Panc1 (cell line): ENCODE data around the gene CCDC85C. TPM values are rescaled to one million over a fixed set of nuclear protein-coding genes. Genes with fewer than 3 reads are reported as not detected.
A peak's percentile ranks its signal among the peaks of the same experiment; 100 is the strongest.

Source experiments
- ATAC-seq: fragments of 200-7000 bp; cut with Tn5 transposase; 2 replicates; pipeline ENCODE4 v1.9.1; 2020; ENCODE audit warnings: mild to moderate bottlenecking, moderate library complexity
- BruUV-seq: library from RNA; stranded (reverse); fragments of 400-500 nt; replicated peaks from 2 replicates; lab custom pipeline; 2021; lab: Mats Ljungman, UMichigan
- CTCF ChIA-PET: fragments of 300-600 bp; sonication (Branson Sonifier 250); formaldehyde crosslinking; loops from one replicate; lab custom pipeline; 2022; ENCODE audit warnings: antibody characterized with exemption; lab: Charles Lee
- POLR2A ChIA-PET: fragments of 300-600 bp; sonication (Branson Sonifier 250); formaldehyde crosslinking; loops from one replicate; lab custom pipeline; 2022; ENCODE audit warnings: antibody characterized with exemption; lab: Charles Lee
- DNase-seq: peaks from one replicate; pipeline ENCODE4 v3.0.0-alpha.2; 2010; ENCODE audit warnings: low read depth, low spot score
- H3K27ac ChIP-seq: 2 replicates; pipeline ENCODE4 v1.5.1; 2011; ENCODE audit warnings: mild to moderate bottlenecking, low read length, inconsistent platforms
- H3K27me3 ChIP-seq: fragments of 200-500 bp; sonication (Bioruptor generic); 2 replicates; pipeline ENCODE4 v1.6.0; 2014; ENCODE audit warnings: low read length, inconsistent platforms; ENCODE audit not compliant: control insufficient read depth, insufficient read depth
- H3K36me3 ChIP-seq: fragments of 200-500 bp; sonication (Bioruptor generic); 2 replicates; pipeline ENCODE4 v1.5.1; 2014; ENCODE audit warnings: inconsistent platforms, mild to moderate bottlenecking, low read length, moderate library complexity; ENCODE audit not compliant: control insufficient read depth, insufficient read depth
- H3K4me1 ChIP-seq: 2 replicates; pipeline ENCODE4 v1.5.1; 2011; ENCODE audit warnings: inconsistent platforms, mild to moderate bottlenecking, low read length, moderate library complexity; ENCODE audit not compliant: control insufficient read depth, insufficient read depth
- H3K4me3 ChIP-seq, 2 experiments: 2 replicates each; pipeline ENCODE4 v1.5.1; 2011 to 2012; ENCODE audit warnings: low read depth in 2 of 2, low read length in 2 of 2, mild to moderate bottlenecking in 2 of 2, inconsistent platforms in 1 of 2, moderate library complexity in 1 of 2
- H3K9me3 ChIP-seq: fragments of 200-500 bp; sonication (Bioruptor generic); 2 replicates; pipeline ENCODE4 v1.5.1; 2014; ENCODE audit warnings: low read depth, mild to moderate bottlenecking, inconsistent platforms, low read length, moderate library complexity; ENCODE audit not compliant: control insufficient read depth, insufficient read depth
- POLR2AphosphoS5 ChIP-seq: IDR thresholded peaks from 2 replicates; pipeline ENCODE4 v1.6.1; 2012; ENCODE audit warnings: mild to moderate bottlenecking, low read depth, low read length, moderate library complexity
- REST ChIP-seq, 2 experiments: IDR thresholded peaks; 2 replicates each; pipeline ENCODE4 v1.6.1; 2011 to 2012; ENCODE audit warnings: low read depth in 2 of 2, control low read depth in 1 of 2, low read length in 1 of 2, mild to moderate bottlenecking in 1 of 2, moderate library complexity in 1 of 2; ENCODE audit not compliant: insufficient read depth in 1 of 2
- SIN3A ChIP-seq: IDR thresholded peaks from 2 replicates; pipeline ENCODE4 v1.6.1; 2012; ENCODE audit warnings: low read depth, mild to moderate bottlenecking, low read length, moderate library complexity, borderline replicate concordance; ENCODE audit not compliant: insufficient read depth
- TCF7L2 ChIP-seq: IDR thresholded peaks from 2 replicates; pipeline ENCODE4 v1.6.1; 2011; ENCODE audit warnings: mild to moderate bottlenecking, low read depth, low read length, inconsistent platforms
- in situ Hi-C: cut with HindIII; loops from 2 replicates; pipeline ENCODE4 v1.10.0; 2016; ENCODE audit warnings: low sequenced_read_pairs, low pct_unique_long_range_greater_than_20kb
- intact Hi-C: fragments of 100-400 bp; cut with micrococcal nuclease; formaldehyde crosslinking; loops from one replicate; pipeline ENCODE4 v1.10.0; 2022; ENCODE audit not compliant: unreplicated experiment
- total RNA-seq: library from RNA; stranded (reverse); gene quantifications from one replicate; pipeline ENCODE4 v1.2.1, GENCODE V29; 2021; ENCODE audit not compliant: unreplicated experiment
- TF ChIP-seq, protein P1 (sequence below): fragments of 450-650 bp; IDR thresholded peaks from 2 replicates; pipeline ENCODE4 v1.5.1; 2017; ENCODE audit warnings: mild to moderate bottlenecking

Gene CCDC85C
- total RNA-seq, 1 experiment from 2014 or later = 96.6 TPM

- H3K4me1 ChIP-seq = peaks cover 5% of the 10 kb centered on the region
- CTCF ChIA-PET = no interaction called here
- intact Hi-C loops (no loop called here), in situ Hi-C loops (no loop called here)
- H3K4me3 ChIP-seq = no peak overlapping the region
- no peaks in the 10 kb centered on the region for H3K27me3 ChIP-seq
- no peak for ATAC-seq
- DNase-seq = no peak
- no peaks in the 10 kb centered on the region for H3K9me3 ChIP-seq
- no TSS peak for BruUV-seq
- TF ChIP-seq TCF7L2 (no peak), REST (IDR thresholded peaks at IDR 0.05; ENCODE audit: insufficient read depth in 1 of 2, low read depth in 2 of 2, low read length in 1 of 2) (no peak), POLR2AphosphoS5 (no peak), SIN3A (no peak)
- TF ChIP-seq, protein P1, sequence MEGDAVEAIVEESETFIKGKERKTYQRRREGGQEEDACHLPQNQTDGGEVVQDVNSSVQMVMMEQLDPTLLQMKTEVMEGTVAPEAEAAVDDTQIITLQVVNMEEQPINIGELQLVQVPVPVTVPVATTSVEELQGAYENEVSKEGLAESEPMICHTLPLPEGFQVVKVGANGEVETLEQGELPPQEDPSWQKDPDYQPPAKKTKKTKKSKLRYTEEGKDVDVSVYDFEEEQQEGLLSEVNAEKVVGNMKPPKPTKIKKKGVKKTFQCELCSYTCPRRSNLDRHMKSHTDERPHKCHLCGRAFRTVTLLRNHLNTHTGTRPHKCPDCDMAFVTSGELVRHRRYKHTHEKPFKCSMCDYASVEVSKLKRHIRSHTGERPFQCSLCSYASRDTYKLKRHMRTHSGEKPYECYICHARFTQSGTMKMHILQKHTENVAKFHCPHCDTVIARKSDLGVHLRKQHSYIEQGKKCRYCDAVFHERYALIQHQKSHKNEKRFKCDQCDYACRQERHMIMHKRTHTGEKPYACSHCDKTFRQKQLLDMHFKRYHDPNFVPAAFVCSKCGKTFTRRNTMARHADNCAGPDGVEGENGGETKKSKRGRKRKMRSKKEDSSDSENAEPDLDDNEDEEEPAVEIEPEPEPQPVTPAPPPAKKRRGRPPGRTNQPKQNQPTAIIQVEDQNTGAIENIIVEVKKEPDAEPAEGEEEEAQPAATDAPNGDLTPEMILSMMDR = no peak
- POLR2A ChIA-PET = no interaction called here
- no peaks in the 10 kb centered on the region; the same call in 1 of the 2 replicates for H3K36me3 ChIP-seq
- no peak overlapping the region for H3K27ac ChIP-seq
Measured at GRCh38 chr14:99509871-99510555, 94.0 kb downstream of the CCDC85C start.

- Histone ChIP-seq H3K4me1 (peaks cover 5% of the 10 kb centered on the region), H3K27ac (no peak overlapping the region), H3K4me3 (no peak overlapping the region), H3K36me3 (peaks cover 1% of the 10 kb centered on the region; the same call in 1 of the 2 replicates), H3K27me3 (no peaks in the 10 kb centered on the region), H3K9me3 (no peaks in the 10 kb centered on the region)
- no TSS peak for BruUV-seq
- in situ Hi-C loops = no loop called here
- DNase-seq = no peak
- peak; percentile 20; the same call in 1 of the 2 replicates for ATAC-seq
- CTCF ChIA-PET = no interaction called here
- POLR2A ChIA-PET = no interaction called here
- TF ChIP-seq, protein P1 = no peak
- no peak for TF ChIP-seq REST (IDR thresholded peaks at IDR 0.05; ENCODE audit: insufficient read depth in 1 of 2, low read depth in 2 of 2, low read length in 1 of 2)
- TF ChIP-seq POLR2AphosphoS5 = no peak
- TF ChIP-seq SIN3A = no peak
- TF ChIP-seq TCF7L2 = no peak
- intact Hi-C loops = no loop called here
Measured at GRCh38 chr14:99508896-99509629, 94.9 kb downstream of the CCDC85C start.
